HepG2 (cell line): ENCODE measurements around the gene EBP. TPM values are rescaled to one million over a fixed set of nuclear protein-coding genes. Genes with fewer than 3 reads are reported as not detected.
A peak's percentile ranks its signal among the peaks of the same experiment; 100 is the strongest.

ENCODE experiments used
- ARHGAP35 ChIP-seq: sonication (generic); formaldehyde crosslinking; IDR thresholded peaks from 2 replicates; pipeline ENCODE4 v1.9.0; 2022; ENCODE audit warnings: mild to moderate bottlenecking, inconsistent platforms, moderate library complexity, missing genetic modification reagents, borderline replicate concordance
- ATRX ChIP-seq: sonication (generic); formaldehyde crosslinking; IDR thresholded peaks from 2 replicates; pipeline ENCODE4 v1.4.0; 2020; ENCODE audit warnings: missing genetic modification reagents, borderline replicate concordance
- GTF3A ChIP-seq: sonication (generic); formaldehyde crosslinking; conservative IDR thresholded peaks from 2 replicates; pipeline ENCODE4 v1.4.0; 2020; ENCODE audit warnings: mild to moderate bottlenecking, missing genetic modification reagents
- KAT8 ChIP-seq: IDR thresholded peaks from 2 replicates; pipeline ENCODE4 v1.6.1; 2016; ENCODE audit warnings: missing genetic modification reagents, missing compliant biosample characterization
- MAFF ChIP-seq: IDR thresholded peaks from 2 replicates; pipeline ENCODE4 v1.6.1; 2011; ENCODE audit warnings: low read depth, low read length, improper control_type of control experiment
- MEIS1 ChIP-seq: sonication (generic); formaldehyde crosslinking; IDR thresholded peaks from 2 replicates; pipeline ENCODE4 v1.9.0; 2021; ENCODE audit warnings: mild to moderate bottlenecking, missing genetic modification reagents, moderate library complexity, borderline replicate concordance
- MIER3 ChIP-seq: IDR thresholded peaks from 2 replicates; pipeline ENCODE4 v1.6.1; 2016; ENCODE audit warnings: missing compliant biosample characterization, borderline replicate concordance
- MYNN ChIP-seq: sonication (generic); formaldehyde crosslinking; IDR thresholded peaks from 2 replicates; pipeline ENCODE4 v1.4.0; 2020; ENCODE audit warnings: mild to moderate bottlenecking, low read depth, missing genetic modification reagents
- RXRA ChIP-seq: sonication (generic); formaldehyde crosslinking; IDR thresholded peaks from 2 replicates; pipeline ENCODE4 v1.5.1; 2020; ENCODE audit warnings: missing genetic modification reagents
- SOX13 ChIP-seq, 3 experiments: fragments of 450-650 bp in 1 of 3; sonication (generic) in 1 of 3; formaldehyde crosslinking in 1 of 3; IDR thresholded peaks in 2 of 3; conservative IDR thresholded peaks in 1 of 3; 2 replicates each; pipeline versions ENCODE4 v1.5.0 to v1.6.1; 2016 to 2020; ENCODE audit warnings: antibody characterized with exemption in 1 of 3, mild to moderate bottlenecking in 1 of 3, missing compliant biosample characterization in 1 of 3, missing genetic modification reagents in 1 of 3, moderate library complexity in 1 of 3
- SOX5 ChIP-seq: IDR thresholded peaks from 2 replicates; pipeline ENCODE4 v1.6.1; 2016; ENCODE audit warnings: borderline replicate concordance
- ZNF354B ChIP-seq: sonication (generic); formaldehyde crosslinking; IDR thresholded peaks from 2 replicates; pipeline ENCODE4 v1.8.0; 2022; ENCODE audit warnings: mild to moderate bottlenecking, missing genetic modification reagents
- ZNF670 ChIP-seq: sonication (generic); formaldehyde crosslinking; IDR thresholded peaks from 2 replicates; pipeline ENCODE4 v1.8.0; 2022; ENCODE audit warnings: mild to moderate bottlenecking, missing genetic modification reagents, borderline replicate concordance
- polyA plus RNA-seq, 8 experiments: library from polyadenylated mRNA; depleted of rRNA in 3 of 8; stranded (reverse) in 7 of 8; unstranded in 1 of 8; fragments of >200 nt; fragmentation: Illumina TruSeq in 4 of 8; extraction: Trizol in 4 of 8; gene quantifications; 2 replicates each; pipeline versions ENCODE4 v1.2.1 to v1.2.3, GENCODE V29; 2011 to 2016; ENCODE audit warnings: low read depth in 4 of 8, missing spikeins in 1 of 8, mixed read lengths in 1 of 8; ENCODE audit not compliant: insufficient read depth in 1 of 8
- total RNA-seq, 5 experiments: library from RNA; depleted of rRNA; stranded (reverse); fragments of >200 nt; fragmentation: Illumina TruSeq; extraction: Trizol; gene quantifications; 2 replicates each; pipeline ENCODE4 v1.2.3, GENCODE V29; 2016; ENCODE audit warnings: low read depth in 1 of 5
- TF ChIP-seq, protein P1 (sequence below): sonication (generic); formaldehyde crosslinking; IDR thresholded peaks from 2 replicates; pipeline ENCODE4 v1.4.0; 2020; ENCODE audit warnings: missing genetic modification reagents, borderline replicate concordance
- TF ChIP-seq, protein P2 (sequence below): sonication (generic); formaldehyde crosslinking; IDR thresholded peaks from 2 replicates; pipeline ENCODE4 v1.4.0; 2020; ENCODE audit warnings: missing genetic modification reagents, borderline replicate concordance
- TF ChIP-seq, protein P3 (sequence below): sonication (generic); formaldehyde crosslinking; IDR thresholded peaks from 2 replicates; pipeline ENCODE4 v1.4.0; 2020; ENCODE audit warnings: mild to moderate bottlenecking, low read depth, missing genetic modification reagents
- TF ChIP-seq, protein P4 (sequence below): sonication (generic); formaldehyde crosslinking; conservative IDR thresholded peaks from 2 replicates; pipeline ENCODE4 v1.4.0; 2020; ENCODE audit warnings: missing genetic modification reagents
- TF ChIP-seq, protein P5 (sequence below): IDR thresholded peaks from 2 replicates; pipeline ENCODE4 v1.6.1; 2012; ENCODE audit warnings: low read depth, low read length, improper control_type of control experiment

EBP gene
- total and polyA plus RNA-seq, 2 of the 13 experiments (the other 11 are each of a cell fraction or from before 2014, with no cell fraction given): 106 to 260 TPM

DNA sequence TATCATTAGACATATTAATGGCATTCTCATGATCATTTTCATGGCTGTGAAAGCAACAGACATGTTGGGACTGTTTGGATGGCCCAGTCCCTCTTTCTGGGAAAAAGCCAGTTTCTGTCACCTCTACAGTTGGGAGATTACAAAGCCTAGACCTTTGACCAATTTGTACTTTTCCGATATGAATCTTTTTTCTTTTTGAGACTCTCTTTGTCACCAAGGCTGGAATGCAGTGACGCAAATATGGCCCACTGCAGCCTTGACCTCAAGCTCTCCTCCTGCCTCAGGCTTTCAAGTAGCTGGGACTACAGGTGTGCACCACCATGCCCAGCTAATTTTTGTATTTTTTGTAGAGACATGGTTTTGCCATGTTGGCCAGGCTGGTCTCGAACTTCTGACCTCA is 27.3 kb downstream of the EBP start (continued):
- TF ChIP-seq MYNN (no peak), MEIS1 (CRISPR knock-in tag) (no peak), SOX13 (IDR thresholded peaks at IDR 0.05) (no peak), SOX13 (CRISPR knock-in tag; conservative IDR thresholded peaks at IDR 0.05 in 1 of 2, IDR thresholded peaks at IDR 0.05 in 1 of 2) (peak in 1 of 2 experiments; percentile 63; a peak in 2 of 4 replicates), GTF3A (CRISPR knock-in tag) (no peak), SOX5 (peak; percentile 47; the same call in 1 of the 2 replicates), ARHGAP35 (CRISPR knock-in tag) (no peak), ZNF670 (CRISPR knock-in tag) (no peak), ZNF354B (no peak), ATRX (CRISPR knock-in tag) (no peak), MAFF (no peak), MIER3 (CRISPR knock-in tag) (no peak), KAT8 (CRISPR knock-in tag) (no peak), RXRA (peak; percentile 64; the same call in 1 of the 2 replicates)
- TF ChIP-seq, protein P1, sequence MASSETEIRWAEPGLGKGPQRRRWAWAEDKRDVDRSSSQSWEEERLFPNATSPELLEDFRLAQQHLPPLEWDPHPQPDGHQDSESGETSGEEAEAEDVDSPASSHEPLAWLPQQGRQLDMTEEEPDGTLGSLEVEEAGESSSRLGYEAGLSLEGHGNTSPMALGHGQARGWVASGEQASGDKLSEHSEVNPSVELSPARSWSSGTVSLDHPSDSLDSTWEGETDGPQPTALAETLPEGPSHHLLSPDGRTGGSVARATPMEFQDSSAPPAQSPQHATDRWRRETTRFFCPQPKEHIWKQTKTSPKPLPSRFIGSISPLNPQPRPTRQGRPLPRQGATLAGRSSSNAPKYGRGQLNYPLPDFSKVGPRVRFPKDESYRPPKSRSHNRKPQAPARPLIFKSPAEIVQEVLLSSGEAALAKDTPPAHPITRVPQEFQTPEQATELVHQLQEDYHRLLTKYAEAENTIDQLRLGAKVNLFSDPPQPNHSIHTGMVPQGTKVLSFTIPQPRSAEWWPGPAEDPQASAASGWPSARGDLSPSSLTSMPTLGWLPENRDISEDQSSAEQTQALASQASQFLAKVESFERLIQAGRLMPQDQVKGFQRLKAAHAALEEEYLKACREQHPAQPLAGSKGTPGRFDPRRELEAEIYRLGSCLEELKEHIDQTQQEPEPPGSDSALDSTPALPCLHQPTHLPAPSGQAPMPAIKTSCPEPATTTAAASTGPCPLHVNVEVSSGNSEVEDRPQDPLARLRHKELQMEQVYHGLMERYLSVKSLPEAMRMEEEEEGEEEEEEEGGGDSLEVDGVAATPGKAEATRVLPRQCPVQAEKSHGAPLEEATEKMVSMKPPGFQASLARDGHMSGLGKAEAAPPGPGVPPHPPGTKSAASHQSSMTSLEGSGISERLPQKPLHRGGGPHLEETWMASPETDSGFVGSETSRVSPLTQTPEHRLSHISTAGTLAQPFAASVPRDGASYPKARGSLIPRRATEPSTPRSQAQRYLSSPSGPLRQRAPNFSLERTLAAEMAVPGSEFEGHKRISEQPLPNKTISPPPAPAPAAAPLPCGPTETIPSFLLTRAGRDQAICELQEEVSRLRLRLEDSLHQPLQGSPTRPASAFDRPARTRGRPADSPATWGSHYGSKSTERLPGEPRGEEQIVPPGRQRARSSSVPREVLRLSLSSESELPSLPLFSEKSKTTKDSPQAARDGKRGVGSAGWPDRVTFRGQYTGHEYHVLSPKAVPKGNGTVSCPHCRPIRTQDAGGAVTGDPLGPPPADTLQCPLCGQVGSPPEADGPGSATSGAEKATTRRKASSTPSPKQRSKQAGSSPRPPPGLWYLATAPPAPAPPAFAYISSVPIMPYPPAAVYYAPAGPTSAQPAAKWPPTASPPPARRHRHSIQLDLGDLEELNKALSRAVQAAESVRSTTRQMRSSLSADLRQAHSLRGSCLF (CRISPR knock-in tag): no peak
- TF ChIP-seq, protein P2, sequence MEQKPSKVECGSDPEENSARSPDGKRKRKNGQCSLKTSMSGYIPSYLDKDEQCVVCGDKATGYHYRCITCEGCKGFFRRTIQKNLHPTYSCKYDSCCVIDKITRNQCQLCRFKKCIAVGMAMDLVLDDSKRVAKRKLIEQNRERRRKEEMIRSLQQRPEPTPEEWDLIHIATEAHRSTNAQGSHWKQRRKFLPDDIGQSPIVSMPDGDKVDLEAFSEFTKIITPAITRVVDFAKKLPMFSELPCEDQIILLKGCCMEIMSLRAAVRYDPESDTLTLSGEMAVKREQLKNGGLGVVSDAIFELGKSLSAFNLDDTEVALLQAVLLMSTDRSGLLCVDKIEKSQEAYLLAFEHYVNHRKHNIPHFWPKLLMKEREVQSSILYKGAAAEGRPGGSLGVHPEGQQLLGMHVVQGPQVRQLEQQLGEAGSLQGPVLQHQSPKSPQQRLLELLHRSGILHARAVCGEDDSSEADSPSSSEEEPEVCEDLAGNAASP (CRISPR knock-in tag): peak; percentile 85; the same call in 1 of the 2 replicates
- TF ChIP-seq, protein P3, sequence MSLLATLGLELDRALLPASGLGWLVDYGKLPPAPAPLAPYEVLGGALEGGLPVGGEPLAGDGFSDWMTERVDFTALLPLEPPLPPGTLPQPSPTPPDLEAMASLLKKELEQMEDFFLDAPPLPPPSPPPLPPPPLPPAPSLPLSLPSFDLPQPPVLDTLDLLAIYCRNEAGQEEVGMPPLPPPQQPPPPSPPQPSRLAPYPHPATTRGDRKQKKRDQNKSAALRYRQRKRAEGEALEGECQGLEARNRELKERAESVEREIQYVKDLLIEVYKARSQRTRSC (CRISPR knock-in tag): no peak
- TF ChIP-seq, protein P4, sequence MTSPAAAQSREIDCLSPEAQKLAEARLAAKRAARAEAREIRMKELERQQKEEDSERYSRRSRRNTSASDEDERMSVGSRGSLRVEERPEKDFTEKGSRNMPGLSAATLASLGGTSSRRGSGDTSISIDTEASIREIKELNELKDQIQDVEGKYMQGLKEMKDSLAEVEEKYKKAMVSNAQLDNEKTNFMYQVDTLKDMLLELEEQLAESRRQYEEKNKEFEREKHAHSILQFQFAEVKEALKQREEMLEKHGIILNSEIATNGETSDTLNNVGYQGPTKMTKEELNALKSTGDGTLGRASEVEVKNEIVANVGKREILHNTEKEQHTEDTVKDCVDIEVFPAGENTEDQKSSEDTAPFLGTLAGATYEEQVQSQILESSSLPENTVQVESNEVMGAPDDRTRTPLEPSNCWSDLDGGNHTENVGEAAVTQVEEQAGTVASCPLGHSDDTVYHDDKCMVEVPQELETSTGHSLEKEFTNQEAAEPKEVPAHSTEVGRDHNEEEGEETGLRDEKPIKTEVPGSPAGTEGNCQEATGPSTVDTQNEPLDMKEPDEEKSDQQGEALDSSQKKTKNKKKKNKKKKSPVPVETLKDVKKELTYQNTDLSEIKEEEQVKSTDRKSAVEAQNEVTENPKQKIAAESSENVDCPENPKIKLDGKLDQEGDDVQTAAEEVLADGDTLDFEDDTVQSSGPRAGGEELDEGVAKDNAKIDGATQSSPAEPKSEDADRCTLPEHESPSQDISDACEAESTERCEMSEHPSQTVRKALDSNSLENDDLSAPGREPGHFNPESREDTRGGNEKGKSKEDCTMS (CRISPR knock-in tag): no peak
- TF ChIP-seq, protein P5, sequence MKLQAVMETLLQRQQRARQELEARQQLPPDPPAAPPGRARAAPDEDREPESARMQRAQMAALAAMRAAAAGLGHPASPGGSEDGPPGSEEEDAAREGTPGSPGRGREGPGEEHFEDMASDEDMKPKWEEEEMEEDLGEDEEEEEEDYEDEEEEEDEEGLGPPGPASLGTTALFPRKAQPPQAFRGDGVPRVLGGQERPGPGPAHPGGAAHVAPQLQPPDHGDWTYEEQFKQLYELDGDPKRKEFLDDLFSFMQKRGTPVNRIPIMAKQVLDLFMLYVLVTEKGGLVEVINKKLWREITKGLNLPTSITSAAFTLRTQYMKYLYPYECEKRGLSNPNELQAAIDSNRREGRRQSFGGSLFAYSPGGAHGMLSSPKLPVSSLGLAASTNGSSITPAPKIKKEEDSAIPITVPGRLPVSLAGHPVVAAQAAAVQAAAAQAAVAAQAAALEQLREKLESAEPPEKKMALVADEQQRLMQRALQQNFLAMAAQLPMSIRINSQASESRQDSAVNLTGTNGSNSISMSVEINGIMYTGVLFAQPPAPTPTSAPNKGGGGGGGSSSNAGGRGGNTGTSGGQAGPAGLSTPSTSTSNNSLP: no peak
